ENCODE data around the gene KRTAP10-10. TPM values are rescaled to one million over a fixed set of nuclear protein-coding genes. Genes with fewer than 3 reads are reported as not detected.
"Not testable (repeated sequence)": the region's sequence is repeated elsewhere in the genome, so short reads cannot be mapped to it uniquely, and the experiment has no call there.

The KRTAP10-10 gene
- polyA plus RNA-seq, 3 donors: not detected

DNA sequence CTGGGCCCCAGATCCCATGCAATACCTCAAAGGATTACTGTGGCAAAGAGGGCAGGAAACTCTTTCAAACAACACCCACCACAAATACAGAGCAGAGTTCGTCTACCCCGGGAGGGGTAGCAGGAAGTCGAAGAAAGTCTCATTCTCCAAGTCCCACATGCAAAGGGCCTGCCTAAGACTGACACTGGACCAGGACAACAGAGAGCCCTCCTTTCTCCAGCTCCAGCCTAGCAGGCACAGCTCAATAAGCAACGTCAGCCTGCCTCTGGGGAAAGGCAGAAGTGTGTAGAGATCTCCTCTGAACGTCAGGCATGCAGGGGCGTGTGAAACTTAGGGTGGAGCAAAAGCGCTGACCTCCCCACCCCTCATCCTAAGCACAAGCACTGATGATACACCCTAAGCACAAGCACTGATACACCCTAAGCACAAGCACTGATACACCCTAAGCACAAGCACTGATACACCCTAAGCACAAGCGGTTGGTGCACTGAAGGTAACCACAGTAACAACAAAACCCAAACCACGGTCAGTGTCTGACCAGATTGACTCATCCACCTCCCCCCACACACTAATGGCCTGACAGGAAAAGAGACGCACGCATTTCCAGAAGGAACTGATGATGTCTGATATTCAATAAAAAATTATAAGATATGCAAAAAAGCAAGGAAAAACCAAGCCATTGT, 21.9 kb downstream of the KRTAP10-10 start:
- H3K27ac ChIP-seq (ENCODE audit: low read depth, low read length): no peak overlapping the region
- WGBS, 3 donors: 44 to 57% (median 49%) methylated on average over 11 of the region's 11 CpGs

DNA sequence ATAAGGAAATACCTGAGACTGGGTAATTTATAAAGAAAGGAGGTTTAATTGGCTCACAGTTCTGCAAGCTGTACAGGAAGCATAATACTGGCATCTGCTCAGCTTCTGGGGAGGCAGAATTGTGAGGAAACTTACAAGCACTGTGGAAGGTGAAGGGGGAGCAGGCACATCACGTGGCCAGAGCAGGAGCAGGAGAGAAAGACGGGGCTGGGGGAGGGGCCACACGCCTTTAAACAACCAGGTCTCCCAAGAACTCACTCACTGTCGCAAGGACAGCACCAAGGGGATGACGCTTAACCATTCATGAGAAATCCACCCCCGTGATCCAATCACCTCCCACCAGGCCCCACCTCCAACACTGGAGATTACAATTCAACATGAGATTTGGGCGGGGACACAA, 24.4 kb downstream of the KRTAP10-10 start:
- H3K27ac ChIP-seq (ENCODE audit: low read depth, low read length): not testable (repeated sequence)
- 32 to 65% (median 44%) methylated on average over 7 of the region's 7 CpGs for whole genome bisulfite sequencing, 3 donors

DNA sequence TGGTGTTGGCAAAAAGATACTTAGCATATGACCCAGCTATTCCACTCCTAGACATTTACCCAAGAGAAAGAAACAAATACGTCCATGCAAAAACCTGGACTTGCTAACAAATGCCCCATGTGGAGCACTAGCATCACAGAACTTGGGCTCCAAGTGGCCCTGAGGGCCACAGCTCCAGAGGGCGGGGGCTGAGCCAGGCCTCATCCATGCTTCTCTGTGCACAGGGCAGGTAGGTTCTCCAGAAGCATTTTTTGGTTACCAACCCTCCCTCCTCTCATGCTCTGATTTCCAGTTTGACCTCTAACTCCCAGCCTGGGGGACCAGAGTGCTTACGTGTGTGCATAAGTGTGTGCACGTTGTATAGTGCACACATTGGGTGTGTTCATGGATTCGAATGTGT, 27.5 kb downstream of the KRTAP10-10 start:
- no peak overlapping the region for H3K27ac ChIP-seq (ENCODE audit: low read depth, low read length)
- WGBS, 3 donors: 76 to 86% (median 85%) methylated on average over 5 of the region's 5 CpGs

DNA sequence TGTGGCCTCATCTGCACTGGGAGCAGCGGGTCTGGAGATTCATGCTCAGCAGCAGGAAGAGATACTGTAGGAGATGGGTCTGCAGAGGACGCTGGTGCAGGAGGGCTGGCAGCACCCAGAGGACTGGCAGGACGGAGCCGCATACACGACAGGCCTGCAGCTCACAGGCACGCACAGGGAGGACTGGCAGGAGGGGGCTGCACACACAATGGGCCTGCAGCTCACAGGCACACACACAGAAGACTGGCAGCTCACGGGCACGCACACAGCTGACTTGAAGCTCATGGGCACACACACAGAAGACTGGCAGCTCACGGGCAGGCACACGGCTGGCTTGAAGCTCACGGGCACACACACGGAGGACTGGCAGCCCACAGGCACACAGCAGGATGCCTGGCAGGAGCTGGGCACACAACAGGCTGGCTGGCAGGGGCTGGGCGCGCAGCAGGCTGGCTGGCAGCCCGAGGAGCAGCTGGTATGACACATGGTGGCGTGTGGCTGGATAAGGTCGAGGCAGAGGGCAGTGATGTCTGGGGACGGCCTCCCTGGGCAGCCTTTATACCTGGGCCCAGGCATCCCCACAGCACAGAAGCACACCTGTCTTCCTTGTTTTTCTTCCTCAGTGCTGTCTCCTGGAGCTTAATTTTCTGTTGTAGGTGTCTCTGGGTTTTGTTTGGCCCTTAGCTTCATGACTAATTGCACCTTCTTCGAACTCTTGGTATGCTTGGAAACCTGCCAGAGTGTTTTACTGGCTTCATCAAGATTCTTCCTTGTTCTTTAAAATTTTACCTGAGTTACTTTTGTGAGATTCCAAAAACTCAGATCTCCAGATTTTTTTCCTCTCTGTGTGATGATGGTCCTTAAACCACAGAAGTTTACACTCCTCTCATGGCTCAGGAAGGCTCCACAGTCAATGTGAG, 29.5 kb downstream of the KRTAP10-10 start, which contains the start of gene KRTAP12-2:
KRTAP12-2 (minus strand) TSS at position 527 of the 920 bp plus-strand sequence; CDS start at position 486, 41 bp downstream.
- no peak within 1 kb of the TSS for H3K27ac ChIP-seq (ENCODE audit: low read depth, low read length)
- WGBS, 3 donors: 58 to 72% (median 69%) methylated on average over 19 of the region's 19 CpGs

DNA sequence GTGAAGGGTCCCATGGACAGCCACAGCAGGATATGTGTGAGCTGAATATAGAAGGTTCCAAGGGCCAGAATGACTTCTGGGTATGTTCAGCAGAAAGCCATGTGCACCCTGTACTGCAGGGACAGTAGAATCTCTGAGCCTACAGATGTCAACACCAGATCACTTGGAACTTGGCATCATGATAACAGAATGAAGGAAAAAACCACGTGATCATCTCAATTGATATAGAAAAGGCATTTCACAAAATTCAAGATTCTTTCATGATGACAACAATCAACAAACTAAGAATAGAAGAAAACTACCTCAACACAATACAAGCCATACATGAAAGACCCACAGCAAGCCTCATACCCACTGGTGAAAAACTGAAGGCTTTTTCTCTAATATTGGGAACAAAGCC, 30.5 kb downstream of the KRTAP10-10 start:
- 59 to 84% (median 70%) methylated on average over 1 of the region's 1 CpG for WGBS, 3 donors
- no peak overlapping the region for H3K27ac ChIP-seq (ENCODE audit: low read depth, low read length)

DNA sequence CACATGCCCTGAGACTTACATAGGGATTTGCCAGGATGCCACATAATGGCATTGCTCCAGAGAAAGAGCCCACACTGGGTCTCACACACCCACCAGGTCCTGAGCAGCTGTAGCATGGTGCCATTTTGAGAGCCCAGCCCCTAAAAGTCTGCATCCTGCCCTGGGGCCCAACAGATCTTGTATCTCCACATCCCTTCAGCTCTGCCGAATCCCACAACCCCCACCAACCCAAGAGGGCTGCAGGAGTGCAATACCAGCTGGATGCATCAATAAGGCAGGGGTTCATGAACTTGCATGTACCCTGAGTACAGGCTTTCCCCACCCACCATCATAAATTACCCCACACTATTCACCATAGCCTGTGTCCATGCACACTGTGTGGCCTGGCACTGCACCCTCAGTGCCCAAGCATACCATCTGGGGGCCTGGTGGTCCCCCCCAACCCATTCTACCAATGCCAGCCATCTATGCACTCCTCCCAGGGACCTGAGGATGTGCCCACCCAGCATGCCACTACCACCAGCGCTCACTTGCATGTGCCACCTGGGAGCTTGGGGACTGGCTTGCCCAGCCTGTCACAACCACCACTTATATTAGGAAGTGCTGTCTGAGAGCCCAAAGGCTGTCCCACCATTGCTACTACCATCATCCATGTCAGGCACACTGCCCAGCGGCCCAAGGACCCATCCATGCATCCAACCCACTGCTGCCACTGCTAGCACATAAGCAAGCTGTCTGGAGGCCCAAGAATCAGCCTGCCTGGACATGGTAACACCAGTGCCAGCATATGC, 33.7 kb downstream of the KRTAP10-10 start:
- WGBS, 3 donors: 55 to 85% (median 70%) methylated on average over 3 of the region's 3 CpGs
- H3K27ac ChIP-seq (ENCODE audit: low read depth, low read length): no peak overlapping the region

DNA sequence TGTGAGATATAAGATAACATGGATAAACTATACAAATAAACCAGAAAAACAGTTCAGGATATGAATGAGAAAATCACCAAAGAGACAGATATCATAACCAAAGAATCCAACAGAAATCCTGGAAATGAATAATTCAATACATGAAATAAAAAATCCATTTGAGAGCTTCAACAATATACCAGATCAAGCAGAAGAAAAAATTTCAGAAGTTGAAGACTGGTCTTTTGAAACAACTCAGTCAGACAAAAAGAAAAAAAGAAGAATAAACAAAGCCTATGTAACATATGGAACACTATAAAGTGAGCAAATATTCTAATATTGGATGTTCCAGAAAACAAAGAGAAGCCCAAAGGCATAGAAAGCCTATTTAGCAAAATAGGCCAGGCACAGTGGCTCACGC, 34.8 kb downstream of the KRTAP10-10 start:
- WGBS, 3 donors: 94 to 100% (median 97%) methylated on average over 1 of the region's 1 CpG
- H3K27ac ChIP-seq (ENCODE audit: low read depth, low read length): no peak overlapping the region

DNA sequence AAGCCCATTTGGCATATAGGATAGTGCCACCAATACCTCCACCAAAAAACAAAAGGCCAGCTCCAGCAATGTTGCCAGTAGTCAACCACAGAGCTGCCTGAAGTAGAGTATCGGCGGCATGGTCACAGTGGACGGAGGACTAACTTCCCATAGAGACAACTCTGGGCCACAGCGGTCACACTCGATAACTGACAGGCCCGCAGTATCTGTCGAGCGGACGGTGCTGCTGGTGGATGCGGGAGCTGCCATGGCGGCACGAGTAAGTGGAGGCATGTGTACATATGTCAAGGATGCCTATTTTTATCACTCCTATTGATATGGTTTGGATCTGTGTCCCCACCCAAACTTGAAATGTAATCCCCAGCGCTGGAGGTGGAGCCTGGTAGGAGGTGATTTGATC, 40.7 kb downstream of the KRTAP10-10 start:
- H3K27ac ChIP-seq (ENCODE audit: low read depth, low read length): no peak overlapping the region
- 90 to 91% (median 91%) methylated on average over 13 of the region's 13 CpGs for WGBS, 3 donors

DNA sequence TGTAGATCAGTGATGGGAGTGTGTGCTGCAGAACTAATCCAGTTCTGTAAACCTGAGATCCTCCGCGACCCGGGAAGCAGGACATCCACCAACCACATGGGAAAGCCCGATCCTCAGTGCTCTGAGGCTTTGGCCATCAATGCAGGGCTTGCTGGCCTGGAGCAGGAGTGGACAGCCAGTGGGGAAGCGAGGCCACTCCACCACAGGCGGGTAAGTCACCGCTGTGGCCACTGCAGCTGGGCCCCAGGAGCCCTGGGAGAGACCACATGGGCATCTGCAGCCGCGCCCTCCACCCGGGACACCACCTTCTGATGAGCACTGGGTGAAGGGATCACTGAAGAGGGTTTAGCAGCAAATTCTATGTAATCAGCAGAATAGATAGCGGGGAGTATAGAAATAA, 44.0 kb downstream of the KRTAP10-10 start:
- 69 to 85% (median 77%) methylated on average over 11 of the region's 11 CpGs for WGBS, 3 donors
- no peak overlapping the region for H3K27ac ChIP-seq (ENCODE audit: low read depth, low read length)

DNA sequence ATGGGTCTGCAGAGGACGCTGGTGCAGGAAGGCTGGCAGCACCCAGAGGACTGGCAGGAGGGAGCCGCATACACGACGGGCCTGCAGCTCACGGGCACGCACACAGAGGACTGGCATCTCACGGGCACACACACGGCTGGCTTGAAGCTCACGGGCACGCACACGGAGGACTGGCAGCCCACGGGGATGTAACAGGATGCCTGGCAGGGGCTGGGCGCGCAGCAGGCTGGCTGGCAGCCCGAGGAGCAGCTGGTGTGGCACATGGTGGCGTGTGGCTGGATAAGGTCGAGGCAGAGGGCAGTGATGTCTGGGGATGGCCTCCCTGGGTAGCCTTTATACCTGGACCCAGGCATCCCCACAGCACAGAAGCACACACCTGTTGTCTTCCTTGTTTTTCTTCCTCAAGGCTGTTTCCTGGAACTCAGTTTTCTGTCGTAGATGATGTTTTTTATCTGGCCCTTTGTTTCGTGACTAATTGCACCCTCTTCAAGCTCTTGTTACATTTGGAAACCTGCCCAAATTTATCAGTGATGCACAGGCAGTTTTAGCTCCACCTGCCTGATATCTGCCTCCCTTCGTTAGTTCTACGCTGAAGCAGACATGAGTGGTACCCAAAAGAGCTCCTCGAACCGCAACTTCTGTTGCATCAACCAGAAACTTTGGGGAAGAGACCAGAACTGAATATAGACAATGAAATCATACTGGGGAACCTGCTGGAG, 44.9 kb downstream of the KRTAP10-10 start, which contains the start of gene KRTAP12-1:
KRTAP12-1 (minus strand) TSS at position 303 of the 719 bp plus-strand sequence; CDS start at position 263, 40 bp downstream.
- 67 to 79% (median 74%) methylated on average over 23 of the region's 23 CpGs for WGBS, 3 donors
- no peak within 1 kb of the TSS for H3K27ac ChIP-seq (ENCODE audit: low read depth, low read length)

DNA sequence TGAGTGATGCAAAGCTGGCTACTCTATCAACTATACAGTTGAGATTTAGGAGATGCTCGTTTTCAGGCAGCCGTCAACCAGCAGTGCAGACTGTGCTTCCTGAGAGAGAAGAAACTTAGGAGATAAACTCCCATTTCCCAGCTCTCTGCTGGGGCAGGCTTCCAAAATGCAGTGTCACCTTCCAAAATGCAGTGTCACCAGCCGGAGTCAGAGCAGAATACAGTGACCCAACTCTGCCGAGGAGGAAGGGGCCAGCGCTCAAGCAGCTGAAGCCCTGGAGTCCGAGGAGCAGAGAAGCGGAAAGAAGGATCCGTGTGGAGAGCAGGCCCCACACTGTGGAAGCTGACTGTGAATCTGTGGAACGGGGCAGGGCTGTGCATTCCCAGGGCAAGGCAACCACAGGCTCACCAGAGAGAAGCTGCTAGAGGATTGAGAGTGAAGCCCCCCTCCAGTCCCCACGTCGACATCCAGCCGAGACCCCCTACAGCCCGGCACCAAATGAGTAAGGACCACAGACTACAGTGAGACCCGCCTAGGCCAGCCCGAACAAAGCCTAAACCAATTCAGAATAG, 45.5 kb downstream of the KRTAP10-10 start:
- H3K27ac ChIP-seq (ENCODE audit: low read depth, low read length): no peak overlapping the region
- WGBS, 3 donors: 69 to 79% (median 78%) methylated on average over 15 of the region's 15 CpGs

DNA sequence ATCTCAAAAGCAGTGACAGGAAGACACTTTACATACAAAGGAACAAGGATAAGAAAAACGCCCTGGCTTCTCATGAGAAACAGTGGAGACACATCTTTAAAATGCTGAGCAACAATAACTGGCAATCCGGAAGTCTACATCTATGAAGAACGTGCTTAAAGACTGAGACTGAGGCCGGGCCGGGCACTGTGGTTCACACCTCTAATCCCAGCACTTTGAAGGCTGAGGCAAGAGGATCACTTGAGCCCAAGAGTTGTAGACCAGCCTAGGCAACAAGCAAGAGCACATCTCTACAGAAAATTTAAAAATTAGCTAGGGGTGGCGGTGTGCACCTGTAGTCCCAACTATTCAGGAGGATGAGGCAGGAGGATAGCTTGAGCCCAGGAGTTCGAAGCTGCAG, 46.9 kb downstream of the KRTAP10-10 start:
- WGBS, 3 donors: 65 to 81% (median 72%) methylated on average over 7 of the region's 7 CpGs
- H3K27ac ChIP-seq (ENCODE audit: low read depth, low read length): no peak overlapping the region

DNA sequence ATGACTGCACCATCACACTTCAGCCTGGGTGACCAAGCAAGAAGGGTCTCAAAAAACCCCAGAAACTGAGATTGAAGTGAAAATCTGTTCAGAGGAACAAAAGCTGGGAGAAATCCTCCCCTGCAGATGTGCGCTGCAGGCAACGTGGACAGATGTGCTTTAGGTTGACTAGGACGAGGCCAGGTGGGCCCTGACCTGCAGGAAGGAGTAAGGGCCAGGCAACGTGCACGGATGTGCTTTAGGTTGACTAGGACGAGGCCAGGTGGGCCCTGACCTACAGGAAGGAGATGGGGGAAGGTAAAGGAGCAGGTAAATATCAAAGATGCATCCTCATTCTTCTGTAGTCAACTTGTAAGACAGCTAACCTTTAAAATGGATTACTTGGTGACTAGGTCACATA, 47.3 kb downstream of the KRTAP10-10 start:
- 66 to 84% (median 70%) methylated on average over 6 of the region's 6 CpGs for WGBS, 3 donors
- no peak overlapping the region for H3K27ac ChIP-seq (ENCODE audit: low read depth, low read length)

DNA sequence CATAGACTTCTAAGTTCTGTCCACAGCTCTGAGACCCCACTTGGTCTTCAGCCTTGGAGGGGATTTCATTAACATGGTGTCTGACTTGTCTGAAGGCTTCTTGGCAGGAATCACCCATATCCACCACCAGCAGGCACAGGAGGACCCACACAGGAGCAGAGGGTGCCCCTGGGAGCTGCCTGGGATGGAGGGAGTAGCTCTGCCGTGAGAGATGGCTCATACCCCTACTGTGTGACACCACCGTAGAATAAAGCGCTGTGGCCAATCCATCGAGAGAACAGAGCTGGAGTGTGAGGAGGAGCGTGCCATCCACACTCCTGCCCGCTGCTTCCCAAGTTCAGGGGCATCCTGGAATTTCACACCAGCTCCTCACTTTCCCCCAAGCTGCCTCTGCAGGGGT, 47.9 kb downstream of the KRTAP10-10 start:
- 74 to 83% (median 80%) methylated on average over 5 to 6 of the region's 6 CpGs for WGBS, 3 donors
- not testable (repeated sequence) for H3K27ac ChIP-seq (ENCODE audit: low read depth, low read length)

DNA sequence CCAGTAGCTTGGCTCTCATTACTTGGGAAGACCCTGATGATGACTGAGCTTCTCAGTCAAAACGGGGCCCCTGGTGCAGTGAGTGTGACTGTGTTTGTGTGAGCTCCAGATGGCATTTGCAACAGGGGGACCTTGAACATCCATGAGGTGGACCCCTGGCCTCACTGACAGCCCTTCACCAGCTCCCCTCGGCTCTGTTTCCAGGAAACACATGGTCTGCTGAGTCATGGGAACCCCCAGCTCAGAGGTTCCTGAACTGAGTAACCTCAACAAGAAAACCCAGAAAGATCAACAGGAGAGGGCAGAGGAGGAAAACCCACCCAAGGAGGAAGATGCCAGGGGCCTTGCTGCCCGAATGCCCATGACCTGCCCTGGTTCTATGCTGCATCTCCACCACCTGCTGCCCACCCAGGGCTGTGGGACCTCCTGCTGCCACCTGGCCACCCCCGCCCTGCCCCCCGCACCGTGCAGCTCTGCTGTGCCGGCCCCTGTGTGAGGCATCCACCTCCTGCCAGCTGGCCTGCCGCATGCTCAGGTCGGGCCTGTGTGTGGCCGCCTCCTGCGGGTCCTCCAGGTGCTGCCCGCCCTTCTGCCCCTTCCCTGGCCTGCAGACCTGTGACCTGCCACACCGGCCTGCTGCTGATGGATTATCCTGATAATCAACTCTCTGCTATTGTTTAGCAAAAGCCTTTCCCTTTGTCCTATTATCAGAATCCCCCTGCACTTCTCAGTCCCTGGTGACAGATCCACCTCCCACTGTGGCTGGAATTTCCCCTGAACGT, 49.0 kb downstream of the KRTAP10-10 start:
- H3K27ac ChIP-seq (ENCODE audit: low read depth, low read length): no peak overlapping the region
- WGBS, 3 donors: 21 to 31% (median 31%) methylated on average over 12 to 14 of the region's 14 CpGs

DNA sequence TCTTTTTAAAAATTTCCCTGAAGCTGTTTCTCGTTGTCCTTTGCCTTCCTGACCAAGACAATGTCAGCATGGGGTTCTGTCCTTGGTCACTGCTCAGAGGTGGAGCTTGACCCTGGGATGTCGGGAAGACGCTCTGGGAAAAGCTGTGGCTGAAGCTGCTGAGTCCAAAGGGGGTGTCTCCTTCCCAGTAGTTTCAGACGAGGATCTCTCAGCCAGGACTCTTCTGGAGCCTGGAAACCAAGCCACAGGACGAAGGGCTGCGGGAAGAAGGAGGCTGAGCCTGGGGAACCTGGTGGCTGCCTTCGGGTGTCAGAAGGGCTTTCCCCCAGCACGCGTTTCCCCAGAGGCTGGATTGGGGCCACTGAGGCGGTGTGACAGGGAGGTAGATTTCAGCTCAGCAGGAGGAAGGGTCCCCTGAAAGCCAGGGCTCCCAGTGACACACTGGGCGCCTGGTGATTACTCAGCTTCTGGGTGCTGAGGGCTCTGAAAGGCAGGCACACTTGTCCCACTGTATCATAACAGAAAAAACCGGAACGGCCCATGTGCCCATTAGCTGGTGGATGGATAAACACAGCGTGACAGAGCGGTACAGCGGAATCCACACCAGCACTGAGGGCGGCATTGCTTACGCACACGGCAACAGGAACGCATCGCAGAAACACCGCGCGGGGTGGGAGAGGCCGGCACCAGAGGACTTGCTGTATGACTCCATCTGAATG, 49.8 kb downstream of the KRTAP10-10 start:
- WGBS, 3 donors: 48 to 63% (median 61%) methylated on average over 25 of the region's 25 CpGs
- H3K27ac ChIP-seq (ENCODE audit: low read depth, low read length): no peak overlapping the region
